NCI-H2227 (cell line): ENCODE measurements around the gene MCHR1.
"Not testable (repeated sequence)": the region's sequence is repeated elsewhere in the genome, so short reads cannot be mapped to it uniquely, and the experiment has no call there.

Experiments used
- DNase-seq: peaks from one replicate; lab custom pipeline; 2025; ENCODE audit not compliant: unreplicated experiment; lab: John Stamatoyannopoulos, UW

Gene MCHR1

GRCh38 chr22:40655941-40656340, 23.3 kb upstream of the MCHR1 start:
- DNase-seq: not testable (repeated sequence)

DNA sequence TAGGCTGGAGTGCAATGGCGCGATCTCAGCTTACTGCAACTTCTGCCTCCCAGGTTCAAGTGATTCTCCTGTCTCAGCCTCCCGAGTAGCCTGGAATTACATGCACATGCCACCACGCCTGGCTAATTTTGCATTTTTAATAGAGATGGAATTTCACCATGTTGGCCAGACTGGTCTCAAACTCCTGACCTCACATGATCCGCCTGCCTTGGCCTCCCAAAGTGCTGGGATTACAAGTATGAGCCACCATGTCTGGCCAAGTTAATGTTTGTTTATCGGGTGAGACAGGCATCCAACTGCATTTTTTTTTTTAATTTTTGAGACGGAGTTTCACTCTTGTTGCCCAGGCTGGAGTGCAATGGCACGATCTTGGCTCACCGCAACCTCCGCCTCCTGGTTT, 22.6 kb upstream of the MCHR1 start:
- DNase-seq: not testable (repeated sequence)

GRCh38 chr22:40659166-40659565, 20.1 kb upstream of the MCHR1 start:
- no peak for DNase-seq

DNA sequence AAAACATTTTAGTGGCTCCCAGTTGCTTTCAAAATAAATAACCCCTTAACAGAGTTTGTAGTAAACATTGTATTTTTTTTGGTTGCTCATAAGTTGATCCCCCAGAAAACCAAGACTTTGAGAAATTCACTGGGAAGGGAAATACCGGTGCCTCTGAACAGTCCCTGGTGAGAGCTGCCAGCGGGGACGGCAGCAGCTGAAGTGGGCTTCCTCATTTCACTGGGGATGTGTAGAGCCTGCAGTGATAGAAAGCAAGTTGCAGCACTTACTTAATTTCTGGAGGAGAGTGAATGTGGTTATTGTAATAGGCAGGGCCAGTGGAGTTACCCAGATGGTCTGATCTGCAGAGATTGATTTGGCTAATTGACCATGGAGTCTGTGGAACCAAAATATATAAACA, 18.6 kb upstream of the MCHR1 start:
- DNase-seq: no peak

DNA sequence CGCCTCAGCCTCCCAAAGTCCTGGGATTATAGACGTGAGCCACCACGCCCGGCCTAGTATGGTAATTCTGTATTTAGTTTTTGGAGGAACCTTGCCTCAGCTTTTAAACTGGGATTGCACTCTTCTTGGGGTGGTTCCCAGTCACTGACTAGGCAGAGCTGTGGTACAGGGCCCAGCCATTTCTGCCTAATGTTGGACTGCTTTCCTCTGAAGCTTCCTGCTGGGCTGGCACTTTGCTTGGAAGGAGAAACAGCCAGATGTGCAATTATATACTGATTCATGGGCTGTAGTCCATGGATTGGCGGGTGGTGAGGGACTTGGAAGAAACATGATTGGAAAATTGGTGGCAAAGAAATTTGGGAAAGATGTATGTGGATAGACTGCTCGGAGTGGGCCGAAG, 17.6 kb upstream of the MCHR1 start:
- DNase-seq: no peak

DNA sequence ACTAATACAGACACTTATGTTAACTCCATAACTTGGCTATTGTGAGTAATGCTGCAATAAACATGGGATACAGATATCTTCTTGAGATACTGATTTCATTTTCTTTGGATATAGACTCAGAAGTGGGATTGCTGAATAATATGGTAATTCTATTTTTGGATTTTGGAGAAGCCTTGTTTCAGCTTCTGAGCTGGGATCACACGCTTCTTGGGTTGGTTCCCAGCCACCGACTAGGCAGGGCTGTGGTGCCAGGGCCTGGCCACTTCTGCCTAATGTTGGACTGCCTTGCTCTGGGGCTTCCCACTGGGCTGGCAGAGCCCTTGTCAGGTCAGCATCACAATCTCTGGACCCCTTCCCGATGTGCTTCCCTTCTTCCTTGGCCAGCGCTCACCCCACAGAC, 14.0 kb upstream of the MCHR1 start:
- no peak for DNase-seq

DNA sequence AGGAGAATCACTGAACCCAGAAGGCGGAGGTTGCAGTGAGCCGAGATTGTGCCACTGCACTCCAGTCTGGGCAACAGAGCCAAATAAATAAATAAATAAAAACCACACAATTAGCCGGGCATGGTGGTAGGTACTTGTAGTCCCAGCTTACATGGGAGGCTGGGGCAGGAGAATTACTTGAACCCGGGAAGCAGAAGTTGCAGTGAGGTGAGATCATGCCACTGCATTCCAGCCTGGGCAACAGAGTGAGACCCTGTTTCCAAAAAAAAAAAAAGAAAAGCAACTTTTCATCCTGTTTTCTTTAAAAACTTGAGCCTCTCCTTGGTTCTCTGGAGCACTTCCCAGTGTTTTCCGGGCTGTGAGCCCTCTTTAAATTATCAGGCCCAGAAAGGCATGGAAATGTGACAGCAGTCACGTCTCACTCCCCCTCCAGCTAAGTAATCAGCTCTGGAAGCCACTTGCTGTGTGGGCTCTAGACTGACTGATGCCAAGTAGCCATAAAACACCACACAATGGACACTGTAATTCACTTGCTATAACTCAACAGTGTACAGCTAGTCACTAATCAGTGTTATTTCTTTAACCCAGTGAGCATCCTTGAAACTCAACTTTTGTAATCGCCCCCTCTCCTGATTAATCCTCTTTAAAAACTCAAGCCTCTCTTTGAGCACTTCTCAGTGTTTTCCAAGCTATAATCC, 13.0 kb upstream of the MCHR1 start:
- no peak for DNase-seq

DNA sequence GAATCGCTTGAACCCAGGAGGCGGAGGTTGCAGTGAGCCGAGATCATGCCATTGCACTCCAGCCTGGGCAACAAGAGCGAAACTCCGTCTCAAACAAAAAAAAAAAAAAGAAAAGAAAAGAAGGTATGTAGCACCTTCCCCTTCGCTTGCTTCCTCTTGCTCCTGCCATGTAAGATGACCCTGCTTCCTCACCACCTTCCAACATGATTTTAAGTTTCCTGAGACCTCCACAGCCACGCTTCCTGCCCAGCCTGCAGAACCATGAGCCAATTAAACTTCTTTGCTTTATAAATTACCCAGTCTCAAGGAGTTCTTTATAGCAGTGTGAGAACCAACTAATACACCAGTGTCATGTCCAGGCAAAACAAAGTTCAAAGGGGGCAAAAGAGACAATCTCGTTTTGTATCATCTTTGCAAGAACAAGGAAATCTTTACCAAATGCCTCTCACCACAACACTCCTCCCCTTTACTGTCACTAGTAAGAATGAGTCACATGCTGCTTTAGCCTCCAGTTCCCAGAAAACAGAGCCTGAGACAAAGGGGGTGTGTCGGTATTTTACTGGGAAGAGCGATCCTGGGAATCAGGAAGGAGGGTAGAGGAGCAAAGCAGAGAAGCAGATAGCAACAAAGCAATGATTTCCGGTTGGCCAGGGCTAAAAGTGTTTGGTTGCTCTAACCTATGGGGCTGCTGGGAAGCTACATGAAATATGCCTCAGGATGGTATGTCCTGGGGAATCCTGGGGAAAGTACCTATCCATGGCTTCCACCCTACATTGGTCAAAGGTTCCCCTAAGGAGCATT, 10.5 kb upstream of the MCHR1 start:
- DNase-seq: no peak

DNA sequence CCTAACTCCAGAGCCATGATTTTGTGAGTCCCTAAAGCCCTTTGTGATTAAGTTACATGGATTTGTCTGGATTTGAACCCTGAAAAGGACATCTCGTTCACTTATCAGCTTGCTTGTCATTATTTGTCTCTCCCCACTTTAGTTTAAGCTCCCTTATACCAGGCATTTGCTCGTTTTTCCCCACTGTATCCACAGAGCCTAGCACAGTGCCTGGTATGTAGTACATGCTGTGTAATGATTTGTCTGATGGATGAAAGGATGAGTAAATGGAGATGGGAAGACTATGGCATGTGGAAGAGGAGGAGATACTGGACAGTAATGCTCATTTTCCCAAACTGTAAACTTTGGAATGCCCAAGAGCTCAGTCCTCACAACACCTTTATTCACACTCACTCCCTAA, 9.2 kb upstream of the MCHR1 start:
- no peak for DNase-seq

GRCh38 chr22:40671369-40671768, 7.9 kb upstream of the MCHR1 start:
- no peak for DNase-seq

DNA sequence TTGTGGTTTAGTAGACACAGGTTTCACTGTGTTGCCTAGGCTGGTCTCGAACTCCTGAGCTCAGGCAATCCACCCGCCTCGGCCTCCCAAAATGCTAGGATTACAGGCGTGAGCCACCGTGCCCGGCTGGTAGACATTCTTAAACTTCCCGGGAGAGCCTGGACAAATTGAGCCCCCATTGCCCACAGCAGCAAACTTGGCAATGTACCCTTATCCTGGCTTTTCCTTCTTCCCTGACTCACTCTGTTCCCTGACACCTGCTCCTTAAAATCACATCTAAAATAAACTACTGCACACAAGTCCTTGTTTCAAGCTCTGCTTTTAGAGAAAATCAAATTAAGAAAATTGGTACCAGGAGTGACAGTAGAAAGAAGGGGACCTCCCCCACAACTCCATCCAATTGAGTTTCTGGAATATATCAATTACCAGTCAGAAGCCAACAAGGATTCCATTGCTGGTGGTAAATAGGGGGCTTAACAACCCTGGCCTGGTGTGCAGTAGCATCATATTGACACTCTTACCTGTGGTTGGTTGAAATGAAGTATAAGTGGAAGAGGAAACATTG, 7.4 kb upstream of the MCHR1 start:
- DNase-seq: no peak

GRCh38 chr22:40673017-40673416, 6.3 kb upstream of the MCHR1 start:
- no peak for DNase-seq

DNA sequence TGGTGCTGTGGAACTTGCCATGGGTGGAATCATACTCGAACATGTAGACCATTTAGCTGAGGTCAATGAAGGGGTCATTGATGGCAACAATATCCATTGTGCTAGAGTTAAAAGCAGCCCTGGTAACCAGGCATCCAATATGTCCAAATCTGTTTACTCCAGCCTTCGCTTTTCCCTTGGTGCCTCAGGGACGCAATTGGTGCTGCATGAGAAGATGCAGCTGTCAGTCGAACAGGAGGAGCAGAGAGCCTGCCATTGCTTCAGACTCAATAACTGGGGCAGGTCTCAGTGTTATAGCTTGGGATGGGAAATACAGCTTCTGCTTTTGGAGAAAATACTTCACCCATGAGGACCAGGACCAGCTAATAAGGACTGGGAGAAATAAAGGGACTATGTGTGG, 5.0 kb upstream of the MCHR1 start:
- no peak for DNase-seq

DNA sequence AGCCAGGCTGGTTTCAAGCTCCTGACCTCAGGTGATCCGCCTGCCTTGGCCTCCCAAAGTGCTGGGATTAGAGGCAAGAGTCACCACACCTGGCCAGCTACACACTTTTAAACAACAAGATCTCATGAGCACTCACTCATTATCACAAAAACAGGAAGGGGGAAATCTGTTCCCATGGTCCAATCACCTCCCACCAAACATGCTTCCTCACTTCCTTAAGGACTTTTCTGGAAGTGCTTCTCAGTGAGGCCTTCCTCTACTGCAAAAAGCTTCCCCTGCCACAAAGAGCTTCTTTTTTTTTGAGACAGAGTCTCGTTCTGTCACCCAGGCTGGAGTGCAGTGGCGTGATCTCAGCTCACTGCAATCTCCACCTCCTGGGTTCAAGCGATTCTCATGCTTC, 3.1 kb upstream of the MCHR1 start:
- DNase-seq: not testable (repeated sequence)

GRCh38 chr22:40676644-40677043, 2.6 kb upstream of the MCHR1 start:
- DNase-seq: no peak

DNA sequence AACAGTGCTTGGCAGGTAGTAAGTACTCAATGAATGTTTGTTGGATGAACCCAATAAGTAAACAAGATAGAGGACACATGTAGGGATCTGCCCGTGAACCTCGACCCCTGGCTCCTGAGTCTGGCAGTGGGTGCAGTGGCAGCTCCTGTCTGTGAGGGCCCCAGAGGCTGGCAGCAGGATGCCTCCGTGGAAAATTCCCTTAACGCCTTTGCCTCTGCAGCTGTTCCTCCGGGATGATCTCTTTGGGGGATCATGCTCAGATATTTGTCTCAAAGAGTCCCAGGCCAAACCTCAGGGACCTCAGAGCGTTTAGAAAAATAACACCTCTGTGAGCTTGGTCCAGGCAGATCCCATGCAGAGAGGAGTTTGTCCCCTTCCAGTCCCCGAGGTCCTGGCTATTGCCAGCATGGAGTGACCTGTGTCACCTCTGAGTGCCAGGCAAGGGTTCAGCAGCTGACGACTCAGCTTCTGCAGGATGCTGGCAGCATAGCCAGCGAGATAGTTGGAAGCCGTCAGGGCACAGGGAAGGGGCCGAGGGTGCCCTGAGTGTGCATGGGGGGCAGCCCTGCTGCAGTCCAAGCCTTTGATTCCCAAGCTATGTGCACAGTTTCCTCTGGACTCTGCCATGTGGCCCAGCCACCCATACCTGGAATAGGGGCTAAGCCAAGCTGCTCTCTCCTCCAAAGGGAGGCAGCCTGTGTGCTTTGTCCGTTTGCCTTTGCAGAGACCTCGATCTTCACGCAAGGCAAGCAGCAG, 613 bp upstream of the MCHR1 start:
- DNase-seq: no peak

DNA sequence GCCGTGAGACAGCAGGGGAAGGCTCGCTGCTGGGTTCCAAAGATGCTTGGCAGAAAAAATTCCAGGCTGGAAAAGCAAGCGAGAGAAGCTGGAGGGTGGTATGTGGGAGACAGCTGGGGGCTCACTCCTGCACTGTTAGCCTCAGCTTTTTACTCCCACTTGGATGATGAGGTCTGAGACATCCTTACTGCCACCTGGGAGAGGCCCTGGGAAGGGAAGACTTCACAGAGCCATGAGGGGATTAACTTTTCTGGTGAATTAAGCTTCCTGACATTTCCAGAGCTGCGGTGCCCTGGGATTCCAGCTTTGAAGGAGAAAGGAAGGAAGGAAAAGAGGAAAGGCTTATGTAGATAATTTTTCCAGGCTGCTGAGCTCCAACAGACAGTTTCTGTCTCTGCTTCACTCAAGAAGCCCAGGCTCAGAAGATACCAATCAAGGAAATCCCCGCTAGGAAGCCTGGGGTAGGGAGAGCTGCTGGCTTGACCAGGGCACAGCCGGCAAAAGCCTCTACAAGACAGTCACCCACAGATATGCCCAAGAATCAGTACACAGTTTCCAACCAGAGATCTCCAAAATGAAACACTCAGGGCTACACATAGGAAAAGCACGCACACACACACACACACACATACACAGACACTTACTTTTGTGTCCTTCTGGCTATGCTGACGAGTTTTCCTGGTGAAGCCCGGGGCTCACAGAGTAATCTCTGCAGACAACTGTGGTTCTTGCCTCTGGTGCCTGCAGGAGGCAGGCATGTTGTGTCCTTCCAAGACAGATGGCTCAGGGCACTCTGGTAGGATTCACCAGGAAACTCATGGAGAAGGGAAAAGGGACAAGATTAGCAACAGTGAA, 907 bp downstream of the MCHR1 start:
- DNase-seq: no peak

DNA sequence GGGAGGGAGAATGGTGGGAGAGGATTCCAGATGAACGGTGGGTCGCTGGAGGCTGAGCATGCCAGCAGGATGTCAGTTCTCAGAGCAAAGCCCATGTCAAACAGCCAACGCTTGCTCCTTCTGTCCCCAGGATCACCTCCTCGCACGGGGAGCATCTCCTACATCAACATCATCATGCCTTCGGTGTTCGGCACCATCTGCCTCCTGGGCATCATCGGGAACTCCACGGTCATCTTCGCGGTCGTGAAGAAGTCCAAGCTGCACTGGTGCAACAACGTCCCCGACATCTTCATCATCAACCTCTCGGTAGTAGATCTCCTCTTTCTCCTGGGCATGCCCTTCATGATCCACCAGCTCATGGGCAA, 1.5 kb downstream of the MCHR1 start:
- DNase-seq: no peak

GRCh38 chr22:40681451-40681850, 2.2 kb downstream of the MCHR1 start:
- DNase-seq: no peak

DNA sequence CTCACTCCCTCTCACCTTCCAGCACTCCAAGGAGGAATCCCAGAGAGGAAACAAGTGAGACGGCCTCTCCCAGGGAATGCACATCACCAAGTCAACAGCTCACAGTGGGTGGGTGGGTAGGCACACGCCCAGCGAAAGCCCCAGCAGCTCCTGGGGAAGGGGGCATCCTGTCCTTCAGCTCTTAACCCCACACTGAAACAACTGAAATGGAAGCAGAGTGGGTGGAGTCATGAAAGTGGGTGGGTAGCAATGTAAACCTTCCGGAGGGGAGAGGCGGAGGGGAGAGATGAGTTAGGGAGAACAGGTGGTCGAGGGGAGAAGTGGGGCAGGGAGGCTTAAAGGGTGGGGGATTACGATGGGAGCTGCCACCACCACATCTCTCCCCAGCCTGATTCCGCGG, 5.4 kb downstream of the MCHR1 start:
- DNase-seq: no peak

DNA sequence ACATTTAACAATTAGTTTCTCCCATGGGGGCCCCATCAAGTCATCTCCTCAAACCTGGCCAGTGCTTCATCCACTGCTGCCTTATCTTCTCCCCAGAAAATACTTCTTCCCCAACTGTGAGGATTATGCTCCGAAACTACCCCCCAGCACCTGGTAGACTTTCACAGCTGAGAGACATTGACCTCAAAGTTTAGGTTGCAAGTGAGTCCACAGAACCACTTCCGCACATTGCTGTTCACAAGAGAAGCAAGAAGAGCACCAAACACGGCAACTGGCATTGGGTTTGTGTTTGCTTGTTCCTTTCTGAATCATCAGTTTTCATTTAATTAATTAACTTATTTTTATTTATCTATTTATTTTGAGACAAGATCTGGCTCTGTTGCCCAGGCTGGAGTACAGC, 6.1 kb downstream of the MCHR1 start:
- no peak for DNase-seq
